Renal cortical epithelial cell (primary cell): ENCODE measurements around the gene ZBTB49. TPM values are rescaled to one million over a fixed set of nuclear protein-coding genes. Genes with fewer than 3 reads are reported as not detected.
"Not testable (repeated sequence)": the region's sequence is repeated elsewhere in the genome, so short reads cannot be mapped to it uniquely, and the experiment has no call there.

ENCODE experiments used
- DNase-seq: peaks from one replicate; pipeline ENCODE4 v3.0.0-alpha.2; 2011; ENCODE audit warnings: low read depth
- total RNA-seq: library from RNA; depleted of rRNA; stranded (reverse); fragments of >200 nt; gene quantifications from 2 replicates; pipeline ENCODE4 v1.2.3, GENCODE V29; 2014

ZBTB49 gene
- total RNA-seq = 0.69 and 5.0 TPM in 2 replicates

GRCh38 chr4:4289941-4290850 is at the start of gene ZBTB49, which contains the start of gene LYAR:
Gene ZBTB49 (plus strand): TSS chr4:4290251. CDS start chr4:4299946, 9,695 bp downstream.
Gene LYAR (minus strand): TSS chr4:4290154. CDS start chr4:4283742, 6,412 bp downstream.
- DNase-seq = peak; percentile 80

GRCh38 chr4:4245172-4245571 is 44.9 kb upstream of the ZBTB49 start:
- DNase-seq = no peak

GRCh38 chr4:4247696-4248028 is 42.4 kb upstream of the ZBTB49 start:
- DNase-seq = peak; percentile 24

- DNase-seq = peak; percentile 84
These were observed 41.8 kb upstream of the ZBTB49 start, which contains the start of gene TMEM128 for GRCh38 chr4:4248029-4248884. Gene TMEM128 (minus strand): TSS chr4:4248223. CDS start chr4:4248202, 21 bp downstream.

GRCh38 chr4:4248885-4249203 is 41.2 kb upstream of the ZBTB49 start:
- peak; percentile 4 for DNase-seq

GRCh38 chr4:4249342-4249741 is 40.7 kb upstream of the ZBTB49 start:
- DNase-seq = not testable (repeated sequence)

- no peak for DNase-seq
These were observed 40.2 kb upstream of the ZBTB49 start for GRCh38 chr4:4249866-4250265.

- DNase-seq = no peak
These were observed 35.9 kb upstream of the ZBTB49 start for GRCh38 chr4:4254199-4254598.

- no peak for DNase-seq
These were observed 35.4 kb upstream of the ZBTB49 start for GRCh38 chr4:4254666-4255065.

- DNase-seq = no peak
These were observed 33.3 kb upstream of the ZBTB49 start for GRCh38 chr4:4256799-4257198.

- not testable (repeated sequence) for DNase-seq
These were observed 32.3 kb upstream of the ZBTB49 start for GRCh38 chr4:4257705-4258104.

- no peak for DNase-seq
These were observed 30.5 kb upstream of the ZBTB49 start for GRCh38 chr4:4259484-4260100.

- DNase-seq = peak; percentile 40
These were observed 29.8 kb upstream of the ZBTB49 start for GRCh38 chr4:4260185-4260751.

GRCh38 chr4:4267981-4268380 is 22.1 kb upstream of the ZBTB49 start:
- no peak for DNase-seq

- no peak for DNase-seq
These were observed 21.3 kb upstream of the ZBTB49 start for GRCh38 chr4:4268776-4269175.

GRCh38 chr4:4269331-4269731 is 20.7 kb upstream of the ZBTB49 start:
- no peak for DNase-seq

GRCh38 chr4:4269856-4270255 is 20.2 kb upstream of the ZBTB49 start:
- no peak for DNase-seq

GRCh38 chr4:4270529-4270928 is 19.5 kb upstream of the ZBTB49 start:
- no peak for DNase-seq

GRCh38 chr4:4271912-4272311 is 18.1 kb upstream of the ZBTB49 start:
- DNase-seq = no peak

- DNase-seq = no peak
These were observed 15.8 kb upstream of the ZBTB49 start for GRCh38 chr4:4274226-4274625.

- no peak for DNase-seq
These were observed 12.5 kb upstream of the ZBTB49 start for GRCh38 chr4:4277531-4277930.

GRCh38 chr4:4281787-4282186 is 8.3 kb upstream of the ZBTB49 start:
- DNase-seq = no peak
